Loucy (cell line): ENCODE measurements around the gene NCR3LG1.

Experiments used
- H2AFZ ChIP-seq: fragments of 200-600 bp; sonication (generic); 2 replicates; pipeline ENCODE4 v1.6.0; 2016; ENCODE audit warnings: antibody characterized with exemption, mild to moderate bottlenecking, low read length, moderate library complexity
- H3F3A ChIP-seq: fragments of 200-600 bp; 2 replicates; pipeline ENCODE4 v1.6.0; 2016; ENCODE audit warnings: antibody characterized with exemption, low read depth, mild to moderate bottlenecking
- H3K27me3 ChIP-seq: fragments of 200-600 bp; sonication (generic); 2 replicates; pipeline ENCODE4 v1.6.1; 2014; ENCODE audit warnings: low read length, mild to moderate bottlenecking; ENCODE audit not compliant: insufficient read depth, poor library complexity, severe bottlenecking
- H3K36me3 ChIP-seq: fragments of 200-600 bp; sonication (generic); 2 replicates; pipeline ENCODE4 v1.6.1; 2016; ENCODE audit warnings: low read length; ENCODE audit not compliant: insufficient read depth
- H3K4me1 ChIP-seq: fragments of 200-600 bp; sonication (generic); 2 replicates; pipeline ENCODE4 v1.5.1; 2014; ENCODE audit warnings: low read length, mild to moderate bottlenecking; ENCODE audit not compliant: insufficient read depth, poor library complexity, severe bottlenecking
- H3K4me2 ChIP-seq: fragments of 200-600 bp; sonication (generic); 2 replicates; pipeline ENCODE4 v1.6.0; 2014; ENCODE audit warnings: antibody characterized with exemption, low read length, low read depth, mild to moderate bottlenecking; ENCODE audit not compliant: poor library complexity, severe bottlenecking
- H3K4me3 ChIP-seq: fragments of 200-600 bp; sonication (generic); 2 replicates; pipeline ENCODE4 v1.5.1; 2014; ENCODE audit warnings: low read length, mild to moderate bottlenecking, mixed read lengths; ENCODE audit not compliant: poor library complexity, severe bottlenecking
- H3K79me2 ChIP-seq: fragments of 200-600 bp; sonication (generic); 2 replicates; pipeline ENCODE4 v1.6.1; 2014; ENCODE audit warnings: low read length; ENCODE audit not compliant: insufficient read depth
- H3K9ac ChIP-seq: fragments of 200-600 bp; sonication (generic); 2 replicates; pipeline ENCODE4 v1.6.0; 2014; ENCODE audit warnings: mild to moderate bottlenecking, low read depth, low read length, moderate library complexity; ENCODE audit not compliant: poor library complexity, severe bottlenecking
- H3K9me2 ChIP-seq: fragments of 200-600 bp; sonication (generic); replicated peaks from 2 replicates; pipeline ENCODE4 v1.6.1; 2016; ENCODE audit warnings: low read depth, low read length, mixed read lengths
- H3K9me3 ChIP-seq: fragments of 200-600 bp; sonication (generic); 2 replicates; pipeline ENCODE4 v1.6.1; 2014; ENCODE audit warnings: mild to moderate bottlenecking, antibody characterized with exemption, low read length, low read depth; ENCODE audit not compliant: insufficient read depth
- H4K20me1 ChIP-seq: fragments of 200-600 bp; sonication (generic); 2 replicates; pipeline ENCODE4 v1.6.0; 2014; ENCODE audit warnings: antibody characterized with exemption, low read length, mild to moderate bottlenecking; ENCODE audit not compliant: insufficient read depth, poor library complexity, severe bottlenecking
- CTCF ChIP-seq: fragments of 200-600 bp; sonication (generic); conservative IDR thresholded peaks from 2 replicates; pipeline ENCODE4 v1.5.1; 2014; ENCODE audit warnings: mild to moderate bottlenecking, antibody characterized with exemption, low read length
- EZH2phosphoT487 ChIP-seq: fragments of 200-600 bp; IDR thresholded peaks from 2 replicates; pipeline ENCODE4 v1.6.1; 2018; ENCODE audit warnings: antibody characterized with exemption, mild to moderate bottlenecking, moderate library complexity, borderline replicate concordance

NCR3LG1 gene

DNA sequence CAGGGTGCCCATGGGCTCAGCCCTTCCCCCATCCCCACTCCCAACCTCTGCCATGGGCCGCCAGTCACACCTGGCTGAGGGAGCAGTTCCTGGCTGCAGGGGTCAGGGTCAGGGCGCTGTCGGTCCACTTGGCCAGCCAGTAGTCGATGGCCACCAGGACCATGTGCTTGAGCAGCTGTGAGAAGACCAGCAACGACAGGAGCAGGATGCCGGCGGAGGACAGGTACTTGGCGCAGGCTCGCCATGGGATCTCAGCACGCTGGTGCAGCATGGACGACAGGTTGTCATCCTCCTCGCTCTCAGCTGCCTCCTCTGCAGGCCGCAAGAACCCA, 55.2 kb downstream of the NCR3LG1 start:
- H3F3A ChIP-seq = no peaks in the 10 kb centered on the region
- H4K20me1 ChIP-seq = no peaks in the 10 kb centered on the region
- no peaks in the 10 kb centered on the region for H3K9me3 ChIP-seq
- no peak overlapping the region for H3K4me3 ChIP-seq
- H3K79me2 ChIP-seq = no peaks in the 10 kb centered on the region
- no peaks in the 10 kb centered on the region for H3K36me3 ChIP-seq
- H3K4me1 ChIP-seq = no peaks in the 10 kb centered on the region
- TF ChIP-seq CTCF = no peak
- TF ChIP-seq EZH2phosphoT487 = no peak
- no peak overlapping the region for H3K9ac ChIP-seq
- H3K27me3 ChIP-seq = no peaks in the 10 kb centered on the region
- no peaks in the 10 kb centered on the region for H3K9me2 ChIP-seq
- H2AFZ ChIP-seq = no peak overlapping the region
- H3K4me2 ChIP-seq = no peak overlapping the region

- Histone ChIP-seq H3K27me3 (no peaks in the 10 kb centered on the region), H3K9ac (no peak overlapping the region), H3K79me2 (no peaks in the 10 kb centered on the region), H3K4me2 (no peak overlapping the region), H3F3A (no peaks in the 10 kb centered on the region), H3K9me3 (no peaks in the 10 kb centered on the region), H2AFZ (no peak overlapping the region), H4K20me1 (no peaks in the 10 kb centered on the region), H3K36me3 (no peaks in the 10 kb centered on the region), H3K9me2 (no peaks in the 10 kb centered on the region), H3K4me1 (no peaks in the 10 kb centered on the region), H3K4me3 (no peak overlapping the region)
- no peak for TF ChIP-seq EZH2phosphoT487
- no peak for TF ChIP-seq CTCF
Observed at GRCh38 chr11:17407575-17407974, 56.0 kb downstream of the NCR3LG1 start.

DNA sequence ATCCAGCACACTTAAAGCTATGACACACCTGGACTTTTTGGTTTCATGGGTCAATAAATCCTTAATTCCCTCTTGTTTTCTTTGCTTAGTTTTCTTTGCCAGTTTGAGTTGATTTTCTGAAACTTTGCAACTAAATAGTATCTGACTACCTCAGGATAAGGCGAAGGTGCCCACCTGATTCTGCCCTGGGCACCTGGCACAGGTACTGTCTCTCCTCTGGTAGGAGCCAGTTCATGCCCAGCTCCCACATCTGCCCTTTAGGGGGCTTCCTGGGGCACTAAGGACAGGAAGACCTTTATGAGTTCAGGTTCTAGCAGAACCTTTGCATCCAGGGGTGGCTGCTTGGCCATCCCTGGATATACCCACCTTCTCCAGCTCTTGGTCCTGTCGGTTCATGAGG, 56.4 kb downstream of the NCR3LG1 start:
- Histone ChIP-seq H3K4me2 (no peak overlapping the region), H3K4me3 (no peak overlapping the region), H3K36me3 (no peaks in the 10 kb centered on the region), H3K9me3 (no peaks in the 10 kb centered on the region), H3K9ac (no peak overlapping the region), H2AFZ (no peak overlapping the region), H3K9me2 (no peaks in the 10 kb centered on the region), H4K20me1 (no peaks in the 10 kb centered on the region), H3K4me1 (no peaks in the 10 kb centered on the region), H3K79me2 (no peaks in the 10 kb centered on the region), H3F3A (no peaks in the 10 kb centered on the region), H3K27me3 (no peaks in the 10 kb centered on the region)
- TF ChIP-seq EZH2phosphoT487 = no peak
- no peak for TF ChIP-seq CTCF

- no peaks in the 10 kb centered on the region for H3K9me3 ChIP-seq
- no peaks in the 10 kb centered on the region for H3K9me2 ChIP-seq
- H4K20me1 ChIP-seq = no peaks in the 10 kb centered on the region
- no peaks in the 10 kb centered on the region for H3K4me1 ChIP-seq
- no peak overlapping the region for H3K9ac ChIP-seq
- no peak for TF ChIP-seq EZH2phosphoT487
- no peak for TF ChIP-seq CTCF
- no peak overlapping the region for H3K4me3 ChIP-seq
- no peaks in the 10 kb centered on the region for H3K36me3 ChIP-seq
- no peaks in the 10 kb centered on the region for H3F3A ChIP-seq
- H2AFZ ChIP-seq = no peak overlapping the region
- H3K79me2 ChIP-seq = no peaks in the 10 kb centered on the region
- no peak overlapping the region for H3K4me2 ChIP-seq
- no peaks in the 10 kb centered on the region for H3K27me3 ChIP-seq
Observed at GRCh38 chr11:17408641-17409040, 57.0 kb downstream of the NCR3LG1 start.
